GM12892 (cell line): ENCODE results near the gene USF2.
"Not testable (repeated sequence)": the region's sequence is repeated elsewhere in the genome, so short reads cannot be mapped to it uniquely, and the experiment has no call there.

Experiments
- POLR2A ChIP-seq: IDR thresholded peaks from 2 replicates; pipeline ENCODE4 v1.6.1; 2011; ENCODE audit warnings: low read depth, low read length, control low read depth
- TAF1 ChIP-seq: IDR thresholded peaks from 2 replicates; pipeline ENCODE4 v1.6.1; 2011; ENCODE audit warnings: low read depth, mild to moderate bottlenecking, control low read depth, low read length, borderline replicate concordance

DNA sequence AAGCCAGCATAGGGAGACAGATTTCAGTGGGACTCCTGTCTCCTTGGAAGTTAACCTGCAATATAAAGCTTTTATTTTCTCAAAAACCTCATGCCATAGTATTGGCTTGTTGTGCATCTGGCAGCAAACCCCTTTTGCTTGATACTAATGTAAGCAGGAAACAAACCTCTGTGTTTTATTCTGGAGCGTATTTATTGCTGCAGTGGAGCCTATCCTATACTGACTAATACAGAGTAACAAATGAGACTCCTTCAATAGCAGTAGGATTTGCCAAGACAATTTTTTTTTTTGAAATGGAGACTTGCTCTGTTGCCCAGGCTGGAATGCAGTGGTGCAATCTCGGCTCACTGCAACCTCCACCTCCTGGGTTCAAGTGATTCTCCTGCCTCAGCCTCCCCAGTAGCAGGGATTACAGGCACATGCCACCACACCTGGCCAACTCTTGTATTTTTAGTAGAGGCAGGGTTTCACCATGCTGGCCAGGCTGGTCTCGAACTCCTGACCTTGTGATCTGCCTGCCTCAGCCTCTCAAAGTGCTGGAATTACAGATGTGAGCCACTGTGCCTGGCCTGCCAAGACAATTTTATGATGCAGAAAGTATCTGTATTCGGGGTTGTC, 47.7 kb upstream of the USF2 start:
- not testable (repeated sequence) for TF ChIP-seq POLR2A, TAF1
